A673 (cell line): ENCODE measurements around the gene MAP3K21.

Experiments used
- CTCF ChIP-seq: fragments of 300-800, 200-600 bp; sonication (generic); conservative IDR thresholded peaks from 2 replicates; pipeline ENCODE4 v1.5.1; 2017; ENCODE audit warnings: low read depth, mild to moderate bottlenecking, antibody characterized with exemption, low read length, moderate library complexity, mixed read lengths
- EZH2 ChIP-seq: fragments of 200-600 bp; sonication (generic); IDR thresholded peaks from 2 replicates; pipeline ENCODE4 v1.6.1; 2017; ENCODE audit warnings: borderline replicate concordance, low read depth, mild to moderate bottlenecking, mixed read lengths, antibody characterized with exemption, low read length; ENCODE audit not compliant: poor library complexity, severe bottlenecking

DNA sequence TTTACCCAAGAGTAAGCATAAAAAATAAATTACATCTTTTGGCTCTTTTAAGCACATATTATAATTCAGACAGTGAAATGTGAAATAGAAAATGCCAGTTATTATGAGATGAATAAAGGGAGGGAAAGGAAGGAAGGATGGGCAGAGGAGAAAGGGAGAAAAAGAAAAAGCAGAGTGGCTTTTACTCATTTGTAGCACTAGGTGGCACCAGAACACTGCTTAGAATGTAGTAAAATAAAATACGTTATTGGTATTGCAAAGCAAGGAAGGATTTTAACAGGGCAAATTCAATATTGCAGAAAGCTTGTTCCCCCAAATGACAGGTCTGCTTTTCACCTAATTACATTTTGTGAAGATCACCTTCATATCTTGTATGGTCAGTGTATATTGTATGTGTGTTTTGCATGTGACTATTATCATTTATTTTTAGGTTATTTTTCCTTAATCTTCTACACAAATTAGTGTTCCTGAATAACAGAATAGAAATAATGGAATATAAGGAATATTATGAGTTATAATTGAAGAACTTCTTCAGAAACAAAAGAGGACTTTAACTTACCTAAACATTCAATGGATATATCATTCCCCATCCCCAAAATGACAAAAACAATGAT lies 22.9 kb upstream of the MAP3K21 start:
- TF ChIP-seq CTCF (peak; percentile 77), EZH2 (no peak)
